ENCODE results near the gene ELF2. TPM values are rescaled to one million over a fixed set of nuclear protein-coding genes. Genes with fewer than 3 reads are reported as not detected.

ELF2 gene
- total RNA-seq, 2 donors from 2014 or later = 47.6 to 53.9 TPM

DNA sequence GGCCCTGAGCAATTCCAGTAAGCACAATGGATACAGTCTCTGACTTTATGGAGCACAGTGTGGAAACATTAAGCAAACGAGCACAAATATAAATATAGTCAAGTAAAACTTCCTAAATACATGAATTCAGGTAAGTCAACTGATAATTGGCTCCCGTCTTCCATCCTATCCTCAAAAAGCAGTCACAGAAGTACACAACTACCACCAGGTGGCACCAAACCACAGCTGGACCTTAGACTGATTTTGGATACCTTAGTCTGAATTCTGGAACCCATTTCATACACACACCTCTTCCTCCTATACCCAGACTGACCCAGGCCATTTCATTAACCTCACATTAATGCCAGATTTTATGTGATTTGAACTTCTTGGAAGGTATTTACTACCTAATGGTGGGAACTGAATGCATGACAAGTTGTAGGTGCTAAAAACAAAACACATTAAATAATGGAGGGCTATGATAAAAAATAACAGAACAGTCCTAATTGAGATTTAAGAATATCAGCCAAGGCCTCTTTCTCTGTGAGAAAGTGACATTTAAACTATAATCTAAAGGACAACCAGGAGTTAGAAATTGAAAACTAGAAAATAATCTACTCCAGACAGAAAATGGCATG, 77.5 kb downstream of the ELF2 start:
- no peak overlapping the region for H3K27ac ChIP-seq (ENCODE audit: low read depth, low read length)
- no peak overlapping the region for H3K4me3 Mint-ChIP-seq

GRCh38 chr4:139092271-139092670, 84.7 kb downstream of the ELF2 start:
- no peak for DNase-seq
- H3K9me3 ChIP-seq (ENCODE audit: control insufficient read depth, low read length) = peaks cover 6% of the 10 kb centered on the region
- H3K27me3 ChIP-seq (ENCODE audit: control insufficient read depth, insufficient read depth, low read length, poor library complexity, severe bottlenecking) = no peaks in the 10 kb centered on the region
- TF ChIP-seq CTCF (conservative IDR thresholded peaks at IDR 0.05) = no peak
- H3K4me1 ChIP-seq (ENCODE audit: control insufficient read depth, insufficient read depth, low read length) = no peaks in the 10 kb centered on the region
- Mint-ChIP-seq H3K27ac (no peak overlapping the region), H3K4me3 (no peak overlapping the region), H3K36me3 (ENCODE audit: low read depth) (peaks cover 18% of the 10 kb centered on the region), H3K4me1 (no peaks in the 10 kb centered on the region), H3K9me3 (no peaks in the 10 kb centered on the region), H3K27me3 (ENCODE audit: insufficient read depth) (no peaks in the 10 kb centered on the region)
- H3K4me3 ChIP-seq (ENCODE audit: low read length) = no peak overlapping the region
- H3K27ac ChIP-seq (ENCODE audit: low read depth, low read length) = no peak overlapping the region
- 81 to 96% methylated on average over 4 to 12 of the region's 12 CpGs for WGBS, 2 experiments (ENCODE audit: insufficient coverage in 1 of 2, insufficient read length in 1 of 2)
- no peak overlapping the region for H3K9ac ChIP-seq (ENCODE audit: extremely low read depth, low read length, poor library complexity, severe bottlenecking)
- H3K36me3 ChIP-seq (ENCODE audit: control insufficient read depth, insufficient read depth, low read length) = peaks cover 3% of the 10 kb centered on the region

More for the DNA sequence above, 77.5 kb downstream of the ELF2 start:
- H3K9me3 ChIP-seq (ENCODE audit: control insufficient read depth, low read length) = no peaks in the 10 kb centered on the region
- peaks cover 3% of the 10 kb centered on the region for H3K4me1 ChIP-seq (ENCODE audit: control insufficient read depth, insufficient read depth, low read length)
- no peak overlapping the region for H3K4me3 ChIP-seq (ENCODE audit: low read length)
- H3K27me3 ChIP-seq (ENCODE audit: control insufficient read depth, insufficient read depth, low read length, poor library complexity, severe bottlenecking) = no peaks in the 10 kb centered on the region
- peak; percentile 95 for TF ChIP-seq CTCF (conservative IDR thresholded peaks at IDR 0.05)
- H3K36me3 ChIP-seq (ENCODE audit: control insufficient read depth, insufficient read depth, low read length) = no peaks in the 10 kb centered on the region
- Mint-ChIP-seq H3K9me3 (no peaks in the 10 kb centered on the region), H3K27ac (no peak overlapping the region), H3K4me1 (peaks cover 22% of the 10 kb centered on the region), H3K36me3 (ENCODE audit: low read depth) (peaks cover 13% of the 10 kb centered on the region), H3K27me3 (ENCODE audit: insufficient read depth) (no peaks in the 10 kb centered on the region)
- no peak overlapping the region for H3K9ac ChIP-seq (ENCODE audit: extremely low read depth, low read length, poor library complexity, severe bottlenecking)
- WGBS, 2 experiments (ENCODE audit: insufficient coverage in 1 of 2, insufficient read length in 1 of 2) = 29% methylated on average over 2 of the region's 2 CpGs; no CpG with 5 or more reads in 1 of the 2 experiments
- DNase-seq = peak; percentile 89

DNA sequence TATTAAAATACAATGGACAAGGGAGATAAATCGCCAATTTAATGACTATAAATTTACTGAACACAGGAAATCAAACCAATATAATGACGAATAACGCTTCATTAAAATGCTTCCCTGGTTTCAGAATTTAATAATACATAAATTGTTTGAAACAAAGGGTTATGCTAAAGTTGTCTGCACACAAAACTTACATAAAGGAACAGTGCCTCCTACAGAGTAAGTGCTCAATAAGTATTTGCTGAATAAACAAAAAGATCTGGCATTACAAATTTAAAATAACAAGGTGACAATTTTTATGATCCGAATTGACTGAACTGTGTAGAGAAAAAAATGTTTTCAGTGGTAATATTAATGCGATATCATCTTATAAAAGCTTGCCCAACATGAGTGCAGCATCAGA, 91.9 kb downstream of the ELF2 start:
- 59 to 86% methylated on average over 1 to 5 of the region's 5 CpGs for WGBS, 2 experiments (ENCODE audit: insufficient coverage in 1 of 2, insufficient read length in 1 of 2)
- Histone ChIP-seq H3K36me3 (ENCODE audit: control insufficient read depth, insufficient read depth, low read length) (peaks cover 3% of the 10 kb centered on the region), H3K9me3 (ENCODE audit: control insufficient read depth, low read length) (no peaks in the 10 kb centered on the region), H3K27me3 (ENCODE audit: control insufficient read depth, insufficient read depth, low read length, poor library complexity, severe bottlenecking) (no peaks in the 10 kb centered on the region), H3K27ac (ENCODE audit: low read depth, low read length) (peak overlapping the region; percentile 88), H3K4me3 (ENCODE audit: low read length) (peak overlapping the region; percentile 94), H3K9ac (ENCODE audit: extremely low read depth, low read length, poor library complexity, severe bottlenecking) (peak overlapping the region; percentile 74), H3K4me1 (ENCODE audit: control insufficient read depth, insufficient read depth, low read length) (peaks cover 4% of the 10 kb centered on the region)
- Mint-ChIP-seq H3K27ac (peak overlapping the region; percentile 93), H3K4me3 (peak overlapping the region; percentile 99), H3K36me3 (ENCODE audit: low read depth) (peaks cover 5% of the 10 kb centered on the region), H3K9me3 (no peaks in the 10 kb centered on the region), H3K4me1 (peaks cover 20% of the 10 kb centered on the region), H3K27me3 (ENCODE audit: insufficient read depth) (no peaks in the 10 kb centered on the region)
- DNase-seq = no peak
- TF ChIP-seq CTCF (conservative IDR thresholded peaks at IDR 0.05) = peak; percentile 29
